BE2C (cell line): ENCODE measurements around the gene MT1A.
"Not testable (repeated sequence)": the region's sequence is repeated elsewhere in the genome, so short reads cannot be mapped to it uniquely, and the experiment has no call there.

Source experiments
- DNase-seq: peaks from one replicate; pipeline ENCODE4 v3.0.0-alpha.2; 2020
- H3K27me3 ChIP-seq: fragments of 250-450 bp; sonication (Bioruptor Pico); 2 replicates; pipeline ENCODE4 v1.5.1; 2020; ENCODE audit warnings: mild to moderate bottlenecking
- H3K36me3 ChIP-seq: fragments of 250-450 bp; sonication (Bioruptor Pico); 2 replicates; pipeline ENCODE4 v1.5.1; 2020; ENCODE audit warnings: mild to moderate bottlenecking
- H3K4me1 ChIP-seq: fragments of 250-450 bp; sonication (Bioruptor Pico); 2 replicates; pipeline ENCODE4 v1.5.1; 2020
- H3K4me3 ChIP-seq: 2 replicates; pipeline ENCODE4 v1.5.1; 2011; ENCODE audit warnings: low read depth, low read length
- H3K9me3 ChIP-seq: fragments of 250-450 bp; sonication (Bioruptor Pico); 2 replicates; pipeline ENCODE4 v1.5.1; 2020
- CTCF ChIP-seq: IDR thresholded peaks from 2 replicates; pipeline ENCODE4 v1.5.1; 2012; ENCODE audit warnings: mild to moderate bottlenecking, low read depth, low read length

Gene MT1A

GRCh38 chr16:56667581-56668571 lies 29.4 kb downstream of the MT1A start, which contains the start of gene MT1G:
MT1G (minus strand) TSS chr16:56668065; CDS start chr16:56667993, 72 bp downstream.
- Histone ChIP-seq H3K27me3 (peaks cover 90% of the 10 kb centered on the region), H3K9me3 (no peaks in the 10 kb centered on the region), H3K4me1 (no peaks in the 10 kb centered on the region), H3K4me3 (no peak within 1 kb of the TSS), H3K36me3 (no peaks in the 10 kb centered on the region)
- peak; percentile 29 for DNase-seq
- TF ChIP-seq CTCF, result no peak

GRCh38 chr16:56669005-56669839 lies 30.8 kb downstream of the MT1A start, which contains the start of gene MT1H:
MT1H (plus strand) TSS chr16:56669814; CDS start chr16:56669885, 71 bp downstream.
- no peak for DNase-seq
- no peaks in the 10 kb centered on the region for H3K4me1 ChIP-seq
- H3K36me3 ChIP-seq, result no peaks in the 10 kb centered on the region
- H3K4me3 ChIP-seq, result no peak within 1 kb of the TSS
- TF ChIP-seq CTCF, result no peak
- H3K27me3 ChIP-seq, result peaks cover 80% of the 10 kb centered on the region
- no peaks in the 10 kb centered on the region for H3K9me3 ChIP-seq

GRCh38 chr16:56669840-56670619 lies 31.6 kb downstream of the MT1A start:
- DNase-seq, result no peak
- Histone ChIP-seq H3K4me1 (no peaks in the 10 kb centered on the region), H3K9me3 (no peaks in the 10 kb centered on the region), H3K27me3 (peaks cover 73% of the 10 kb centered on the region), H3K36me3 (no peaks in the 10 kb centered on the region), H3K4me3 (no peak overlapping the region)
- TF ChIP-seq CTCF, result no peak

GRCh38 chr16:56670620-56670934 lies 32.1 kb downstream of the MT1A start:
- Histone ChIP-seq H3K27me3 (peaks cover 68% of the 10 kb centered on the region), H3K4me3 (no peak overlapping the region), H3K36me3 (no peaks in the 10 kb centered on the region), H3K9me3 (no peaks in the 10 kb centered on the region), H3K4me1 (no peaks in the 10 kb centered on the region)
- DNase-seq, result no peak
- TF ChIP-seq CTCF, result no peak

- not testable (repeated sequence) for H3K36me3 ChIP-seq, H3K4me3 ChIP-seq, H3K4me1 ChIP-seq, H3K9me3 ChIP-seq, DNase-seq
- H3K27me3 ChIP-seq, result peaks cover 62% of the 10 kb centered on the region
These were observed 33.2 kb downstream of the MT1A start for GRCh38 chr16:56671691-56672090.

- peaks cover 57% of the 10 kb centered on the region for H3K27me3 ChIP-seq
- H3K36me3 ChIP-seq, H3K4me3 ChIP-seq, H3K9me3 ChIP-seq, DNase-seq, H3K4me1 ChIP-seq: not testable (repeated sequence)
These were observed 33.7 kb downstream of the MT1A start for GRCh38 chr16:56672171-56672570.
